D721Med (cell line): Measurements from ENCODE around the gene PLXNA1.

Source experiments
- DNase-seq: peaks from one replicate; pipeline ENCODE4 v3.0.0; 2011; ENCODE audit warnings: low spot score; ENCODE audit not compliant: insufficient read length
- FAIRE-seq: peaks from 2 replicates; lab custom pipeline; 2011; peaks lifted over from hg19 to GRCh38; lab: Jason Lieb, UNC
- TF ChIP-seq, protein P1 (sequence below): IDR thresholded peaks from 2 replicates; pipeline ENCODE4 v1.5.1; 2012; ENCODE audit warnings: mild to moderate bottlenecking, control low read depth; ENCODE audit not compliant: insufficient read depth; ENCODE audit errors: missing control alignments

PLXNA1 gene

DNA sequence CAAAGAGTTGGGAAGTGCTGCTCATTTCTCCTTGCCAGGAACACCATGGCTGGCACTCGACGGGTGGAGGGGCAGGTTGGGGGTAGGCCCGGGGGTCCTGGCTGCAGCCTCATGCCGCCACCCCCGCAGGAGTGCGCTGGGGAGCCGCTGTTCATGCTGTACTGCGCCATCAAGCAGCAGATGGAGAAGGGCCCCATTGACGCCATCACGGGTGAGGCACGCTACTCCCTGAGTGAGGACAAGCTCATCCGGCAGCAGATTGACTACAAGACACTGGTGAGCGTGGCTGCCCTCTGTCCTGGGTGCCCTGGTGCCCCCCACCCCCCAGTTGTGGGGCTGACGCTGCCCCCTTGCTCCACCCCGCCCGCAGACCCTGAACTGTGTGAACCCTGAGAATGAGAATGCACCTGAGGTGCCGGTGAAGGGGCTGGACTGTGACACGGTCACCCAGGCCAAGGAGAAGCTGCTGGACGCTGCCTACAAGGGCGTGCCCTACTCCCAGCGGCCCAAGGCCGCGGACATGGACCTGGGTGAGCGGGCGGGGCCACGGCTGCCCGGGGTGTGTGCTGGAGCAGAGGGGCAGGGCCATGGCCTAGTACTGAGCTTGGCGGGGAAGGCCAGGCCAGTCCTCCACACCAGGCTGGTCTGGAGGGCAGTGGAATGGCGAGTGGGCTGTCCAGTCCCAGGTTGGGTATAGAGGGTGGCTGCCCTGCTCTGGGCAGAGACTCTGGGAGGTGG, 45.1 kb downstream of the PLXNA1 start:
- FAIRE-seq = no peak
- no peak for DNase-seq
- TF ChIP-seq, protein P1, sequence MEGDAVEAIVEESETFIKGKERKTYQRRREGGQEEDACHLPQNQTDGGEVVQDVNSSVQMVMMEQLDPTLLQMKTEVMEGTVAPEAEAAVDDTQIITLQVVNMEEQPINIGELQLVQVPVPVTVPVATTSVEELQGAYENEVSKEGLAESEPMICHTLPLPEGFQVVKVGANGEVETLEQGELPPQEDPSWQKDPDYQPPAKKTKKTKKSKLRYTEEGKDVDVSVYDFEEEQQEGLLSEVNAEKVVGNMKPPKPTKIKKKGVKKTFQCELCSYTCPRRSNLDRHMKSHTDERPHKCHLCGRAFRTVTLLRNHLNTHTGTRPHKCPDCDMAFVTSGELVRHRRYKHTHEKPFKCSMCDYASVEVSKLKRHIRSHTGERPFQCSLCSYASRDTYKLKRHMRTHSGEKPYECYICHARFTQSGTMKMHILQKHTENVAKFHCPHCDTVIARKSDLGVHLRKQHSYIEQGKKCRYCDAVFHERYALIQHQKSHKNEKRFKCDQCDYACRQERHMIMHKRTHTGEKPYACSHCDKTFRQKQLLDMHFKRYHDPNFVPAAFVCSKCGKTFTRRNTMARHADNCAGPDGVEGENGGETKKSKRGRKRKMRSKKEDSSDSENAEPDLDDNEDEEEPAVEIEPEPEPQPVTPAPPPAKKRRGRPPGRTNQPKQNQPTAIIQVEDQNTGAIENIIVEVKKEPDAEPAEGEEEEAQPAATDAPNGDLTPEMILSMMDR = no peak

DNA sequence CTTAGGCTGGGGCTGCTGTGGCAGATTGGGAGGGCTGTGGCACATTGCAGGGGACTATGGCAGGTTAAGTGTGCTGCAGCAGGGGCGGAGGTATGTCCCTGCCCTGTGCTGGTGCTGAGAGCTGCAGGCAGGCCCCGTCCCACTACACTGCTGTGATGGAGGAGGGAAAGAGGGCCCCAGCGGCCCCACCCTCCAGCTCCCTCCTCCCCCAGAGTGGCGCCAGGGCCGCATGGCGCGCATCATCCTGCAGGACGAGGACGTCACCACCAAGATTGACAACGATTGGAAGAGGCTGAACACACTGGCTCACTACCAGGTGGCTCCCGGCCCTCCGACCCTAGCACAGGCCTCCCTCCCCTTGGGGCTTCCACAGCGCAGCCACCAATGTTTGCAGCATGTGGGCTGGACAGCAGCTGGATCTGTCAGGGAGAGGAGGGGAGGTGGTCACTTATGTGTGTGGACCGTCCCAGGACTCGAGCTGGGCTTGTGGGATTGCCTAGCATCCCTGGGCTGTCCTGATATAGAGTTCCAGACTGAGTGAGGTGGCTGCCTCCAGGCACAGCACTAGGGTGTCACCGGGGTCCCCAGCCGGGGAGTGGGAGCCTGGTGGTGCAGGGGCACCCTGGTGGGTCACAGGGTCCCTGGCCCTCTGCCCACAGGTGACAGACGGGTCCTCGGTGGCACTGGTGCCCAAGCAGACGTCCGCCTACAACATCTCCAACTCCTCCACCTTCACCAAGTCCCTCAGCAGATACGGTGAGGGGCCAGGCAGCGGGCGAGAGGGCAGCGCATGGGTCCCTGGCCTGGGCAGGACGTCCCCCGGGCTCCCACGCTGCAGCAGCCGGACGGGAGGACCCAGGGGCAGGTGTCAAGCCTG, 46.1 kb downstream of the PLXNA1 start:
- no peak for DNase-seq
- no peak for FAIRE-seq
- TF ChIP-seq, protein P1 = no peak

DNA sequence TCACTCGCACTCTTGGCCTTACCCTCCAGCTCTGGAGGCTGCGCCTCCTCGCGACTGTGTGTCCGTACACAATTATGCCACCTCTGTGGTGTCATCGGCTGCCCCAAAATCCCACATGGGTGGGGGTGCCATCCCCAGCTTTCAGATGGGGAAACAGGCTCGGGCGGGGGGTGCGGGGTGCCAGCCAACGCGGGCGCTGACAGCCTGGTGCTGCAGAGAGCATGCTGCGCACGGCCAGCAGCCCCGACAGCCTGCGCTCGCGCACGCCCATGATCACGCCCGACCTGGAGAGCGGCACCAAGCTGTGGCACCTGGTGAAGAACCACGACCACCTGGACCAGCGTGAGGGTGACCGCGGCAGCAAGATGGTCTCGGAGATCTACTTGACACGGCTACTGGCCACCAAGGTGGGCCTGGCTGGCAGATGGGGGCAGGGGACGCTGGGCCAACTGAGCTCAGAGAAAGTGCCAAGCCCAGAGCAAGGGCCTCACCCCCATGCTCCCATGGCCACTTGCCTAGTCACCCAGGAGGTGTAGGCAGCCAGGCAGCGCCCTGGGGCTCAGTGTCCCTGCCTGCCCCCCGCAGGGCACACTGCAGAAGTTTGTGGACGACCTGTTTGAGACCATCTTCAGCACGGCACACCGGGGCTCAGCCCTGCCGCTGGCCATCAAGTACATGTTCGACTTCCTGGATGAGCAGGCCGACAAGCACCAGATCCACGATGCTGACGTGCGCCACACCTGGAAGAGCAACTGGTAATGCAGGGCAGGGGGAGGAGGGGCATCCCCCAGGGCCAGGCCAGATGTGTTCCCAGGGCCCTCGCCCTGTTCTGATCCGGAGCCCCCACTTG, 47.0 kb downstream of the PLXNA1 start:
- DNase-seq (no peak), FAIRE-seq (no peak)
- TF ChIP-seq, protein P1 = no peak

DNA sequence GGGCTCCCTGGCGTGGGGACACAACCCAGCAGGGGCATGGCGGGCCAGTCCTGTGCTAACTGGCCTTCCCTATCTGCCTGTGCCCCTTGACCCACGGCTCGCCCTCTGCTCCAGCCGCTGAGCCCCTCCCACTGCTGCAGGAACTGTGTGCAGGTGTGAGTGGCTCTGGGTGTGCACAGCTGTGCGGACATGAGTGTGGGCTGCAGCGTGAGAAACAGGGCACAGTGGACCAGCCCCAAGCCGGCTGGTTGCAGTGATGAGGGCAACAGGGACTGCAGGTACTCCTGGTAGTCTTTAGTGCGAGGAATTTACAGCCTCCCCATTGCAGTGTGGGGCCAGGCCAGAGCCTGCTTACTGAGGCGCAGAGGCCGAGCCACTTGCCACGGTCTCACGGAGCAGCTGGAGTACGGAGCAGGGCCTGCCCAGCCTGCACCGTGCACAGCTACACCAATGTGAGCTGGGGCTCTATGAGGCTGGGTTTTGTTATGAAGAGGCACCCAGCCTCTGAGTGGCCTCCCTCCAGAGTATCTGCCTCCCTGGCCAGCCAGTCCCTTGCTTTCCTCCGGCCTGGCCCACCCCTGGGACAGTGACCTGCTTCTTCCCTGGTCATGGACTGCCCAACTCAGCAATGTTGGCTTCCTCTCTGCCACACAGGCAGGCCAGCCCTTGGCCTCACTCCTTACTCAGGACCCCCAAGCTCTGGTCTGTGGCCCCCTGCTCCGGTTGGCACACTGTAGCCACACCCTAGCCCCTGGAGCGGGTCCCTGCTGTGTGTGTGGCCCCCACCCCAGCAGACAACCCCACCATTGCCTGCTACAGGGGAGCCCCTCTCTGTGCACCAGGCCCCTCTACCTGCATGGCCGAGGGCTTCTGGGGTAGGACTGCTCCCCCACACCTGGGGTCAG, 47.8 kb downstream of the PLXNA1 start:
- TF ChIP-seq, protein P1 = no peak
- DNase-seq = no peak
- FAIRE-seq = no peak

DNA sequence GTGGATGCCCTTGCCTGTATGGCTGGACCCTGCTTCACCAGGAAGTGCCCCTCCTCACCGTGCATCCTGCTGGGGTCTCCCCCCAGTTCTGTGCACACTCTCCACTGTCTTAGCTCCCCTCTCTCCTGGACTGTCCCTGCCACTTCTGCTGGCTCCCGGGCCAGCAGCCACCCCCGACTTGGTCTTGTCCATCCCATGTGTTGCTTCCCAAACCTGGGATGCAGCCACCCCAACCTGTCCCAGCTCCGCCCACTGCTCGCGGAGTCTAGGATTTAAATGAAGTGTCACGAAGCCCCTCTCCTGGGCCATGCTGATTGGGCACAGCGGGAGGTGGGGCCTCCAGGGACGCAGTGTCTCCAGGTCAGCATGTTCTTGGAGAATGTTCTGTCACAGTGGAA, 48.5 kb downstream of the PLXNA1 start:
- DNase-seq = no peak
- FAIRE-seq = no peak
- TF ChIP-seq, protein P1 = no peak

DNA sequence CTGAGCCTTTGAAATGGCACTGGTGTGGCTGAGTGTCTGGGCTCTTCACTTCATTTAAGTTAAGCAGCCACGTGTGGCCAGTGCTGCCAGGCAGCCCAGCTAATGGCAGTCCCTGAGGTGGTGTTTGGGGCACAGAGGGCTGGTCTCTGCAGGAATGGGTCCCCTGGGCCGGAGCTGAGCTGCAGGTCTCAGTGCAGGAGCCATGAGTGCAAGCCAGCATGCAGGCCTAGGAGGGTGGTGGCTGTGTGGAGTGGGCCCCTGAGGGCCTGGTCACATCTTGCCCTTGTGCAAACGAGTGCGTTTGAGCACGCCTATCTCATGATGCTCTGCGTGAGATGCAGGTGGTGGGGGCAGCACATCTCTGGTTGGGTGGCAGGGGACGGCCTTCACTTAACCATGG, 48.9 kb downstream of the PLXNA1 start:
- no peak for DNase-seq
- FAIRE-seq = no peak
- TF ChIP-seq, protein P1 = no peak
